ENCODE data around the gene WNK1.
"Not testable (repeated sequence)": the region's sequence is repeated elsewhere in the genome, so short reads cannot be mapped to it uniquely, and the experiment has no call there.

Gene WNK1

GRCh38 chr12:931591-931990 lies 179.2 kb downstream of the WNK1 start:
- no peak overlapping the region for H3K9ac ChIP-seq
- H3K9me3 ChIP-seq (replicated peaks in 1 of 11) = no peaks in the 10 kb centered on the region
- H3K27me3 ChIP-seq = no peaks in the 10 kb centered on the region
- no peak overlapping the region for H3K4me2 ChIP-seq
- H3K36me3 ChIP-seq = peaks cover 64 to 75% (median 73%) of the 10 kb centered on the region in 11 experiments
- no peak for TF ChIP-seq Cebpa-rat (IDR thresholded peaks at IDR 0.05)
- H3K4me1 ChIP-seq = 0 out of 20 replicates have a peak, but pooled peaks cover 0 to 3% (median 0%) of the 10 kb centered on the region in 10 experiments
- H3K4me3 ChIP-seq = no peak overlapping the region
- H3K27ac ChIP-seq = no peak overlapping the region
- peaks cover 0 to 20% (median under 1%) of the 10 kb centered on the region in 11 experiments; a peak in 7 of 22 replicates for H4K20me1 ChIP-seq

GRCh38 chr12:935891-936290 lies 183.5 kb downstream of the WNK1 start:
- H3K4me1 ChIP-seq; H3K9ac ChIP-seq; H3K9me3 ChIP-seq (replicated peaks in 1 of 11); H3K27me3 ChIP-seq; H3K4me3 ChIP-seq; H3K27ac ChIP-seq; H3K4me2 ChIP-seq: not testable (repeated sequence)
- peaks cover 0 to 34% (median 7%) of the 10 kb centered on the region in 11 experiments; a peak in 9 of 22 replicates for H4K20me1 ChIP-seq
- peaks cover 63 to 75% (median 68%) of the 10 kb centered on the region in 11 experiments for H3K36me3 ChIP-seq

GRCh38 chr12:936377-937345 lies 184.3 kb downstream of the WNK1 start:
- no peaks in the 10 kb centered on the region for H3K9me3 ChIP-seq (replicated peaks in 1 of 11)
- no peaks in the 10 kb centered on the region for H3K27me3 ChIP-seq
- no peak overlapping the region for H3K9ac ChIP-seq
- no peak for TF ChIP-seq Cebpa-rat (IDR thresholded peaks at IDR 0.05)
- no peak overlapping the region for H3K4me3 ChIP-seq
- peaks cover 0 to 5% (median 0%) of the 10 kb centered on the region in 10 experiments; a peak in 1 of 20 replicates for H3K4me1 ChIP-seq
- H3K27ac ChIP-seq = no peak overlapping the region
- peaks cover 0 to 30% (median 7%) of the 10 kb centered on the region in 11 experiments; a peak in 9 of 22 replicates for H4K20me1 ChIP-seq
- H3K36me3 ChIP-seq = peaks cover 55 to 75% (median 66%) of the 10 kb centered on the region in 11 experiments
- H3K4me2 ChIP-seq = no peak overlapping the region

- no peak overlapping the region for H3K27ac ChIP-seq
- peaks cover 58 to 80% (median 72%) of the 10 kb centered on the region in 11 experiments for H3K36me3 ChIP-seq
- H3K27me3 ChIP-seq = no peaks in the 10 kb centered on the region
- TF ChIP-seq Cebpa-rat (IDR thresholded peaks at IDR 0.05) = no peak
- H3K4me2 ChIP-seq = no peak overlapping the region
- no peak overlapping the region for H3K4me3 ChIP-seq
- peaks cover 0 to 24% (median 7%) of the 10 kb centered on the region in 11 experiments; a peak in 9 of 22 replicates for H4K20me1 ChIP-seq
- H3K9ac ChIP-seq = no peak overlapping the region
- H3K4me1 ChIP-seq = peaks cover under 1 to 11% (median 7%) of the 10 kb centered on the region in 10 experiments
- no peaks in the 10 kb centered on the region for H3K9me3 ChIP-seq (replicated peaks in 1 of 11)
These were observed 186.4 kb downstream of the WNK1 start for GRCh38 chr12:938810-939209.

- Histone ChIP-seq H3K27me3 (no peaks in the 10 kb centered on the region), H3K4me2 (no peak overlapping the region; a peak in 2 of 22 replicates), H3K36me3 (peaks cover 46 to 68% (median 57%) of the 10 kb centered on the region in 11 experiments), H3K9me3 (replicated peaks in 1 of 11) (no peaks in the 10 kb centered on the region), H4K20me1 (peaks cover 0 to 5% (median 3%) of the 10 kb centered on the region in 11 experiments; a peak in 5 of 22 replicates), H3K4me3 (no peak overlapping the region), H3K27ac (peak overlapping the region in 1 of 11 experiments; percentile 67; a peak in 1 of 22 replicates), H3K9ac (no peak overlapping the region), H3K4me1 (peaks cover 35 to 49% (median 46%) of the 10 kb centered on the region in 10 experiments)
- no peak for TF ChIP-seq Cebpa-rat (IDR thresholded peaks at IDR 0.05)
These were observed 190.7 kb downstream of the WNK1 start for GRCh38 chr12:943051-943450.

- peak overlapping the region in 1 of 10 experiments; percentile 2; a peak in 2 of 20 replicates for H3K4me3 ChIP-seq
- H3K4me1 ChIP-seq = peaks cover 42 to 56% (median 53%) of the 10 kb centered on the region in 10 experiments
- H3K27me3 ChIP-seq = no peaks in the 10 kb centered on the region
- H4K20me1 ChIP-seq = peaks cover 0 to 5% (median 0%) of the 10 kb centered on the region in 11 experiments; a peak in 2 of 22 replicates
- H3K36me3 ChIP-seq = peaks cover 35 to 56% (median 46%) of the 10 kb centered on the region in 11 experiments
- no peak for TF ChIP-seq Cebpa-rat (IDR thresholded peaks at IDR 0.05)
- no peaks in the 10 kb centered on the region for H3K9me3 ChIP-seq (replicated peaks in 1 of 11)
- peak overlapping the region in 10 of 11 experiments; percentile 5 to 67 (median 55); a peak in 16 of 22 replicates for H3K27ac ChIP-seq
- H3K4me2 ChIP-seq = peak overlapping the region; percentile 68 to 81 (median 76)
- H3K9ac ChIP-seq = peak overlapping the region in 9 of 11 experiments; percentile 7 to 53 (median 30); a peak in 10 of 22 replicates
These were observed 191.8 kb downstream of the WNK1 start for GRCh38 chr12:944211-944610.

- Histone ChIP-seq H3K4me3 (no peak overlapping the region), H3K27ac (peak overlapping the region in 10 of 11 experiments; percentile 39 to 66 (median 52); a peak in 19 of 22 replicates), H3K27me3 (no peaks in the 10 kb centered on the region), H3K9ac (peak overlapping the region; percentile 1 to 48 (median 25); a peak in 14 of 22 replicates), H3K9me3 (replicated peaks in 1 of 11) (no peaks in the 10 kb centered on the region), H4K20me1 (peaks cover 0 to 5% (median 0%) of the 10 kb centered on the region in 11 experiments; a peak in 1 of 22 replicates), H3K36me3 (peaks cover 19 to 38% (median 29%) of the 10 kb centered on the region in 11 experiments), H3K4me1 (peaks cover 42 to 56% (median 53%) of the 10 kb centered on the region in 10 experiments), H3K4me2 (peak overlapping the region; percentile 38 to 96 (median 68))
- TF ChIP-seq Cebpa-rat (IDR thresholded peaks at IDR 0.05) = no peak
These were observed 193.8 kb downstream of the WNK1 start for GRCh38 chr12:946212-946611.

GRCh38 chr12:946631-947030 lies 194.3 kb downstream of the WNK1 start:
- H3K4me3 ChIP-seq = no peak overlapping the region
- peak overlapping the region; percentile 42 to 66 (median 53); a peak in 21 of 22 replicates for H3K27ac ChIP-seq
- H3K4me2 ChIP-seq = peak overlapping the region; percentile 38 to 96 (median 68)
- peaks cover 0 to 5% (median 0%) of the 10 kb centered on the region in 11 experiments; a peak in 1 of 22 replicates for H4K20me1 ChIP-seq
- H3K4me1 ChIP-seq = peaks cover 42 to 56% (median 53%) of the 10 kb centered on the region in 10 experiments
- H3K27me3 ChIP-seq = no peaks in the 10 kb centered on the region
- H3K9me3 ChIP-seq (replicated peaks in 1 of 11) = no peaks in the 10 kb centered on the region
- peaks cover 19 to 34% (median 25%) of the 10 kb centered on the region in 11 experiments for H3K36me3 ChIP-seq
- H3K9ac ChIP-seq = peak overlapping the region; percentile 1 to 62 (median 25); a peak in 14 of 22 replicates
- no peak for TF ChIP-seq Cebpa-rat (IDR thresholded peaks at IDR 0.05)
